ENCODE results near the gene CMC2. TPM values are rescaled to one million over a fixed set of nuclear protein-coding genes. Genes with fewer than 3 reads are reported as not detected.

The CMC2 gene
- total RNA-seq, 2 donors from 2014 or later: 114 to 121 TPM

- ATAC-seq (replicated peaks in 1 of 2) (no peak), DNase-seq (no peak)
- H3K27me3 Mint-ChIP-seq (ENCODE audit: low read depth): no peaks in the 10 kb centered on the region
- H3K4me1 Mint-ChIP-seq (ENCODE audit: low read depth): peaks cover 13% of the 10 kb centered on the region
- H3K36me3 Mint-ChIP-seq (ENCODE audit: insufficient read depth in 2 of 2): peaks cover 3 to 6% of the 10 kb centered on the region in 2 donors
- no peak overlapping the region for H3K4me3 Mint-ChIP-seq
- H3K9me3 Mint-ChIP-seq: no peaks in the 10 kb centered on the region
- H3K27ac Mint-ChIP-seq: no peak overlapping the region
These were observed 24.0 kb downstream of the CMC2 start for GRCh38 chr16:80982646-80983045.

- H3K27ac Mint-ChIP-seq: no peak overlapping the region
- no peaks in the 10 kb centered on the region for H3K27me3 Mint-ChIP-seq (ENCODE audit: low read depth)
- DNase-seq (no peak), ATAC-seq (replicated peaks in 1 of 2) (no peak)
- no peak overlapping the region for H3K4me3 Mint-ChIP-seq
- no peaks in the 10 kb centered on the region for H3K4me1 Mint-ChIP-seq (ENCODE audit: low read depth)
- H3K9me3 Mint-ChIP-seq: no peaks in the 10 kb centered on the region
- H3K36me3 Mint-ChIP-seq (ENCODE audit: insufficient read depth in 2 of 2): peaks cover 3 to 6% of the 10 kb centered on the region in 2 donors
These were observed 25.6 kb downstream of the CMC2 start for GRCh38 chr16:80981103-80981502.

- H3K36me3 Mint-ChIP-seq (ENCODE audit: insufficient read depth in 2 of 2): peaks cover 5 to 8% of the 10 kb centered on the region in 2 donors
- DNase-seq: no peak
- H3K27me3 Mint-ChIP-seq (ENCODE audit: low read depth): no peaks in the 10 kb centered on the region
- H3K9me3 Mint-ChIP-seq: no peaks in the 10 kb centered on the region
- no peak for ATAC-seq (replicated peaks in 1 of 2)
- peak overlapping the region; percentile 26 for H3K27ac Mint-ChIP-seq
- no peak overlapping the region for H3K4me3 Mint-ChIP-seq
- H3K4me1 Mint-ChIP-seq (ENCODE audit: low read depth): peaks cover 5% of the 10 kb centered on the region
These were observed 29.7 kb downstream of the CMC2 start for GRCh38 chr16:80976946-80977345.

DNA sequence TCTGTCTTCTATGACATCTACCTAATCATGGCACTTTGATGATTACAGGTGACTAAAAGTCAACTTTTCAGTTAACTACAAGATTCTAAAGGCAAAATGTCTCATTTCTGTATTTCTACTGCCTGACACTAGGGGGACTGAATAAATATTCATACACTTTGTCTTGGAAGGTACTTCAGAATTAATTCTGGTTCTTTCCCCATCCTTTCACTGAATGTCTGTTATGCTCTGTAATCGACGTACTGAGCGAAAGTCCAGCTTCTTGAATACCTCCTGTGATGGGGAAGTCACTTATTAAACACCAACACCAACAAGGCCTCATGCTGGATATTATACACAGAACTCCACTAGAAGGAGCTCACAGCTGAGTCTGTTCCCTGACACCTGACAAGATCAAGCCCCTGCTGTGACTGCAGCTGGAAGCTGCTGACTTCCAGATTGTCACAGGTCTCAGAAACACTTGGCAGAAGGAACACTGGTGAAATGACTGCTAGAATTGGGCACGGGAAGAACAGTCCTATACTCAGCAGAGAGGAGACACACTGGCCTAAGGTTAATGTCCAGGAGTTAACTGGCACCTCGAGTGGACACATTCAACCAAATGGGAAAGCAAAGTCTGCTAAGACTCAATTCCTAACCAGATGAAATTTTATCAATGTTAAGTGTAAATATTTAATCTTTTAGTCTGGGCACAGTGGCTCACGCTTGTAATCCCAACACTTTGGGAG is 31.9 kb downstream of the CMC2 start:
- DNase-seq (no peak), ATAC-seq (replicated peaks in 1 of 2) (no peak)
- peak overlapping the region; percentile 19 for H3K27ac Mint-ChIP-seq
- H3K36me3 Mint-ChIP-seq (ENCODE audit: insufficient read depth in 2 of 2): peaks cover 5 to 8% of the 10 kb centered on the region in 2 donors
- H3K4me1 Mint-ChIP-seq (ENCODE audit: low read depth): peaks cover 8% of the 10 kb centered on the region
- no peak overlapping the region for H3K4me3 Mint-ChIP-seq
- H3K9me3 Mint-ChIP-seq: no peaks in the 10 kb centered on the region
- H3K27me3 Mint-ChIP-seq (ENCODE audit: low read depth): no peaks in the 10 kb centered on the region

DNA sequence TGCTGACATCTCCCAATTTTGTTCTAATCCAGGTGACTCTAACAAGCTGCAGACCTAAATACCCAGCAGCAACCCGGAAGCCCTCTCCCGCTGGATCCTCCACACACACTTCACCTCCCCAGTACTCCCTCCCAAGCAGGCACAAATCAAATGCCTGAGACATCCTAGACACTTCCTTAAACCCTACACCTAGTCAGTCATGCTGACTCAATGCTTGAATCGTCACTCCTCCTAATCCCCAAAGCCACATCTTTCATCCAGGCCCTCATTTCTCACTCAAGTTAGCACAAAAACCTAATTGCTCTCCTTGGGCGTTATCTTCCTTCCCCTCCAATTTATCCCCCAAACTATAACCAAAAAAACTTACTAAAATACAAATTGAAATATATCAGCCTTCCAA is 32.7 kb downstream of the CMC2 start:
- Mint-ChIP-seq H3K36me3 (ENCODE audit: insufficient read depth in 2 of 2) (peaks cover 6 to 12% of the 10 kb centered on the region in 2 donors), H3K4me3 (no peak overlapping the region), H3K27me3 (ENCODE audit: low read depth) (no peaks in the 10 kb centered on the region), H3K9me3 (no peaks in the 10 kb centered on the region), H3K27ac (no peak overlapping the region), H3K4me1 (ENCODE audit: low read depth) (peaks cover 11% of the 10 kb centered on the region)
- ATAC-seq (replicated peaks in 1 of 2) (no peak), DNase-seq (no peak)

- ATAC-seq (replicated peaks in 1 of 2): no peak
- Mint-ChIP-seq H3K9me3 (no peaks in the 10 kb centered on the region), H3K4me1 (ENCODE audit: low read depth) (peaks cover 14% of the 10 kb centered on the region), H3K4me3 (no peak overlapping the region), H3K27ac (no peak overlapping the region), H3K27me3 (ENCODE audit: low read depth) (no peaks in the 10 kb centered on the region), H3K36me3 (ENCODE audit: insufficient read depth in 2 of 2) (peaks cover 3 to 13% of the 10 kb centered on the region in 2 donors)
- DNase-seq: no peak
These were observed 34.1 kb downstream of the CMC2 start for GRCh38 chr16:80972611-80973010.

DNA sequence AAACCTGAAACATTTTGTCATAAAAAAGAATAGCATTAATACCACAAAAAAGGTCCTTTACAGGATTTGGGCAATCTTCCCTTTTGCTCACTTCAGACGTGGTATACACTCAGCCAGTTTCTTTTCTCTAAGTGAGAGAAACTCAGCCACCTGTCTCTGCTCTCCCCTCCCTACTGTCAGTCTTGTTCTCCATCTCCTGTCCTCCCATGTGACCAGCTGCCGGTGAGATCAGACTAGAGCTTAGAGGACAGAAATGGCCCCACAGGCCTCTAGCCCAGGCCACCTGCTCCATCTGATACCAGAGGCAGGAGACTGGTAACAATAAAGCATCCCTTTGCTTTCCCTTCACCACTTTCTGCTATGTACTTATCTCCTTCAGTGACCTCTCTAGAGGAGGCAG is 34.9 kb downstream of the CMC2 start:
- H3K27ac Mint-ChIP-seq: peak overlapping the region; percentile 17
- H3K4me3 Mint-ChIP-seq: no peak overlapping the region
- H3K36me3 Mint-ChIP-seq (ENCODE audit: insufficient read depth in 2 of 2): peaks cover 3 to 10% of the 10 kb centered on the region in 2 donors
- H3K4me1 Mint-ChIP-seq (ENCODE audit: low read depth): peaks cover 14% of the 10 kb centered on the region
- DNase-seq (no peak), ATAC-seq (replicated peaks in 1 of 2) (peak; percentile 27 to 62)
- H3K27me3 Mint-ChIP-seq (ENCODE audit: low read depth): no peaks in the 10 kb centered on the region
- no peaks in the 10 kb centered on the region for H3K9me3 Mint-ChIP-seq

- DNase-seq: no peak
- no peak overlapping the region for H3K4me3 Mint-ChIP-seq
- peaks cover 18% of the 10 kb centered on the region for H3K4me1 Mint-ChIP-seq (ENCODE audit: low read depth)
- H3K9me3 Mint-ChIP-seq: no peaks in the 10 kb centered on the region
- no peak overlapping the region for H3K27ac Mint-ChIP-seq
- no peak for ATAC-seq (replicated peaks in 1 of 2)
- H3K27me3 Mint-ChIP-seq (ENCODE audit: low read depth): no peaks in the 10 kb centered on the region
- peaks cover 1 to 7% of the 10 kb centered on the region in 2 donors for H3K36me3 Mint-ChIP-seq (ENCODE audit: insufficient read depth in 2 of 2)
These were observed 37.6 kb downstream of the CMC2 start for GRCh38 chr16:80969114-80969484.

DNA sequence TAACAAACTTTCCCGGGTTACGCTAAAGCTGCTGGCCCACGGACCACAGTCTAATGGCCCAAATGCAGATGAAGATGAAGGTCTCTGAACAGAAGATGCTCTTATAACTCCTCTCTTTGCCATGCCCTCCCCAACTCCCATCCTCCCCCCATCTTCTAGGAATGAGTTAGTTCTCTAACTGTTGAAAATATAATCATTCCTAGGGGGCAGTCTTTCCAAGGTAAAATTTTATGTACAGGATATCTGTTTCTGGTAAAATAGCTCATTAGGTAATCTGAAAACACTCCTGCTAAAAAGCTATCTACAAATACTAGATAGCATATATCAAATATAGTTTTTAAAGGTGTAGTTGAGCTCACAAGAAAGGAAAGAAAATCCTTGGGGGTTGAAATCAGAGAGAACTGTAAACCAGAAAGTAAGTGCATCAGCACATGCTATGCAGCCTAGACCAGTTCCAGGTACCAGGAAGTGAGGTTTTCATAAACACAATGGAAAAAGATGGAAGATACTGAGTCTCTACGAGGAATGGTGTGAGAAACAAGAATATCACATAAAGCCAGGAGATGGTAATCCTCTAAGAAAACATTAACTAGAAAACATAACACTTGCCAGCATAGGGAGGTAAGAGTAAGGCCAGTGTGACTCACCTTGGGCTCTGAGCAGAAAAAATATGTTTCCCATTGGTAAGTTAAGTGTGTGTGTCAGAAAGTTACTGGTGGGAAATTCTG is 38.1 kb downstream of the CMC2 start:
- H3K4me3 Mint-ChIP-seq: no peak overlapping the region
- DNase-seq: no peak
- no peak for ATAC-seq (replicated peaks in 1 of 2)
- no peak overlapping the region for H3K27ac Mint-ChIP-seq
- H3K4me1 Mint-ChIP-seq (ENCODE audit: low read depth): peaks cover 18% of the 10 kb centered on the region
- no peaks in the 10 kb centered on the region for H3K27me3 Mint-ChIP-seq (ENCODE audit: low read depth)
- H3K36me3 Mint-ChIP-seq (ENCODE audit: insufficient read depth in 2 of 2): peaks cover 1 to 7% of the 10 kb centered on the region in 2 donors
- H3K9me3 Mint-ChIP-seq: no peaks in the 10 kb centered on the region

- peaks cover 0 to 1% of the 10 kb centered on the region in 2 donors for H3K9me3 Mint-ChIP-seq
- ATAC-seq (replicated peaks in 1 of 2): no peak
- peaks cover 1 to 7% of the 10 kb centered on the region in 2 donors for H3K36me3 Mint-ChIP-seq (ENCODE audit: insufficient read depth in 2 of 2)
- no peak overlapping the region for H3K4me3 Mint-ChIP-seq
- H3K4me1 Mint-ChIP-seq (ENCODE audit: low read depth): peaks cover 10% of the 10 kb centered on the region
- H3K27ac Mint-ChIP-seq: no peak overlapping the region
- no peaks in the 10 kb centered on the region for H3K27me3 Mint-ChIP-seq (ENCODE audit: low read depth)
- no peak for DNase-seq
These were observed 40.1 kb downstream of the CMC2 start for GRCh38 chr16:80966617-80967016.

DNA sequence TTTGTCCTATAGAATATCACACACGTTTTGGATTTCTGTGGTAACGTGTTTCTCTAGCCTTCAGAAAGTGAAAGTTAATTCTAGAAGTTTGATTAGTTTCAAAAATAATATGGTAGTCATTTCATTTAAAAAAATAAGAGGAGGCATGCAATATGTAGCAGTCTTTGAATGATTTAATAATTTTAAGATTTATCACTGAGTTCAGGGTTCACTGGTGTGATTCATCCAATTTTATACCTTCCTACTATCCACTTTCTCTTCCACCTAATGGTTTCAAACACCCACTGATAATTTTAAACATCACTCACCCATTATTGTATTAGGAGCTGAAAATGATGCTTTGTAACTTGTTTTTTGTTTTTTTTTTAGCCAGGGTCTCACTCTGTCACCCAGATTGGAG is 42.3 kb downstream of the CMC2 start:
- no peak for ATAC-seq (replicated peaks in 1 of 2)
- H3K27ac Mint-ChIP-seq: no peak overlapping the region
- H3K27me3 Mint-ChIP-seq (ENCODE audit: low read depth): no peaks in the 10 kb centered on the region

DNA sequence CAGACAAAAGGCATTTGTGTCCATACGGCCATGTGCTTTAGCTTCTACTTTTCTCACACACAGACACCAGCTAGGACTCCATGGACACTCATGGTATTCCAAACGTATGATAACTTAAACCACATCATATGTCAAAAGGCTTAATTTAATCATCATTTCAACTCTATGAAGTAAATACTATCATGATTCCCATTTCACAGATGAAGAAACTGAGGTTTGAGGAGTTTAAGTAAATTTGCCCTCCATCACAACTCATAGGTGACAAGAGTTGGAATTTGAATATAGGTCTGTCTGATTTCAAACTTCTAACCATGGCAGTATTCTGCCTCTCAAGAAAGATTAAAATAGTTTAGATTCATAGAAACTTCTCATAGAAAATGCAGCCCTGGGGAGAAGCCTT is 43.8 kb downstream of the CMC2 start:
- H3K27me3 Mint-ChIP-seq (ENCODE audit: low read depth): no peaks in the 10 kb centered on the region

More for the DNA sequence above, 42.3 kb downstream of the CMC2 start:
- DNase-seq: no peak
- Mint-ChIP-seq H3K4me1 (ENCODE audit: low read depth) (peaks cover 10% of the 10 kb centered on the region), H3K9me3 (peaks cover 9 to 10% of the 10 kb centered on the region in 2 donors), H3K4me3 (no peak overlapping the region), H3K36me3 (ENCODE audit: insufficient read depth in 2 of 2) (peaks cover 2 to 16% of the 10 kb centered on the region in 2 donors)

DNA sequence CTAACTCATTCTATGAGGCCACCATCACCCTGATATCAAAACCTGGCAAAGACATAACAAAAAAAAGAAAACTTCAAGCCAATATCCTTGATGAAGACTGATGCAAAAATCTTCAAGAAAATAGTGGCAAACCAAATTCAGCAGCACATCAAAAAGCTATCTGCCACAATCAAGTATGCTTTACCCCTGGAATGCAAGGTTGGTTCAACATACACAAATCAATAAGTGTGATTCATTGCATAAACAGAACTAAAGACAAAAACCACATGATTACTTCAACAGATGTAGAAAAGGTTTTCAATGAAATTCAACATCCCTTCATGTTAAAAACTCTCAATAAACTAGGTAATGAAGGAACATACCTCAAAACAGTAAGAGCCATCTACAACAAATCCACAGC is 48.4 kb downstream of the CMC2 start:
- ATAC-seq (replicated peaks in 1 of 2) (no peak), DNase-seq (no peak)
- Mint-ChIP-seq H3K27ac (no peak overlapping the region), H3K36me3 (ENCODE audit: insufficient read depth in 2 of 2) (peaks cover 23 to 42% of the 10 kb centered on the region in 2 donors), H3K4me1 (ENCODE audit: low read depth) (no peaks in the 10 kb centered on the region), H3K27me3 (ENCODE audit: low read depth) (no peaks in the 10 kb centered on the region), H3K9me3 (peaks cover 31 to 45% of the 10 kb centered on the region in 2 donors), H3K4me3 (no peak overlapping the region)

More for the DNA sequence above, 43.8 kb downstream of the CMC2 start:
- Mint-ChIP-seq H3K4me3 (no peak overlapping the region), H3K27ac (no peak overlapping the region), H3K36me3 (ENCODE audit: insufficient read depth in 2 of 2) (peaks cover 9 to 21% of the 10 kb centered on the region in 2 donors), H3K4me1 (ENCODE audit: low read depth) (peaks cover 4% of the 10 kb centered on the region), H3K9me3 (peaks cover 18 to 19% of the 10 kb centered on the region in 2 donors)
- DNase-seq (no peak), ATAC-seq (replicated peaks in 1 of 2) (no peak)

All from activated T-cell treated with anti-CD3 and anti-CD28 coated beads, Interleukin-2, amount 50 U/mL, for 72 hours (primary cell).